OCI-LY3 (cell line): ENCODE results near the gene SLC35D2.

Experiments used
- H2AFZ ChIP-seq: fragments of 200-600, 300-600 bp; shearing (Covaris generic); 2 replicates; pipeline ENCODE4 v1.6.0; 2014; ENCODE audit warnings: antibody characterized with exemption, low read depth, low read length
- H3K27ac ChIP-seq: fragments of 200-600, 300-600 bp; sonication (generic); 2 replicates; pipeline ENCODE4 v1.5.1; 2014; ENCODE audit warnings: mild to moderate bottlenecking, low read length, moderate library complexity, mixed read lengths
- H3K27me3 ChIP-seq: fragments of 200-600, 300-600 bp; sonication (generic); 2 replicates; pipeline ENCODE4 v1.6.1; 2014; ENCODE audit warnings: low read depth, low read length, mixed read lengths
- H3K36me3 ChIP-seq: fragments of 200-600, 300-600 bp; sonication (generic); replicated peaks from 2 replicates; pipeline ENCODE3; 2014; ENCODE audit warnings: low read depth, low read length, mixed read lengths
- H3K4me1 ChIP-seq: fragments of 300-600, 200-600 bp; sonication (generic); 2 replicates; pipeline ENCODE4 v1.6.1; 2014; ENCODE audit warnings: low read length, mixed read lengths
- H3K4me2 ChIP-seq: fragments of 200-600, 300-600 bp; sonication (generic); 2 replicates; pipeline ENCODE4 v1.6.1; 2014; ENCODE audit warnings: low read length, mixed read lengths
- H3K4me3 ChIP-seq: fragments of 300-600, 200-600 bp; sonication (generic); 2 replicates; pipeline ENCODE4 v1.5.1; 2014; ENCODE audit warnings: antibody characterized with exemption, mild to moderate bottlenecking, low read length, moderate library complexity
- H3K79me2 ChIP-seq: fragments of 300-600, 200-600 bp; shearing (Covaris generic); 2 replicates; pipeline ENCODE4 v1.6.1; 2014; ENCODE audit warnings: mild to moderate bottlenecking, low read length, mixed read lengths
- H3K9ac ChIP-seq: fragments of 300-600, 200-600 bp; shearing (Covaris generic); 2 replicates; pipeline ENCODE4 v1.6.0; 2014; ENCODE audit warnings: mild to moderate bottlenecking, low read length, moderate library complexity
- H3K9me3 ChIP-seq: fragments of 200-600, 300-600 bp; shearing (Covaris generic); 2 replicates; pipeline ENCODE4 v1.6.1; 2014; ENCODE audit warnings: low read length, mixed read lengths; ENCODE audit not compliant: insufficient read depth
- H4K20me1 ChIP-seq: fragments of 200-600, 300-600 bp; sonication (generic); 2 replicates; pipeline ENCODE4 v1.6.1; 2016; ENCODE audit warnings: low read length, mixed read lengths; ENCODE audit not compliant: insufficient read depth
- EZH2phosphoT487 ChIP-seq: fragments of 200-600 bp; shearing (Covaris generic); IDR thresholded peaks from 2 replicates; pipeline ENCODE4 v1.6.1; 2018; ENCODE audit warnings: antibody characterized with exemption, mixed run types, low read depth
- TF ChIP-seq, protein P1 (sequence below): fragments of 200-600, 300-600 bp; sonication (generic); IDR thresholded peaks from 2 replicates; pipeline ENCODE4 v1.5.1; 2014; ENCODE audit warnings: antibody characterized with exemption, low read length, low read depth

SLC35D2 gene

DNA sequence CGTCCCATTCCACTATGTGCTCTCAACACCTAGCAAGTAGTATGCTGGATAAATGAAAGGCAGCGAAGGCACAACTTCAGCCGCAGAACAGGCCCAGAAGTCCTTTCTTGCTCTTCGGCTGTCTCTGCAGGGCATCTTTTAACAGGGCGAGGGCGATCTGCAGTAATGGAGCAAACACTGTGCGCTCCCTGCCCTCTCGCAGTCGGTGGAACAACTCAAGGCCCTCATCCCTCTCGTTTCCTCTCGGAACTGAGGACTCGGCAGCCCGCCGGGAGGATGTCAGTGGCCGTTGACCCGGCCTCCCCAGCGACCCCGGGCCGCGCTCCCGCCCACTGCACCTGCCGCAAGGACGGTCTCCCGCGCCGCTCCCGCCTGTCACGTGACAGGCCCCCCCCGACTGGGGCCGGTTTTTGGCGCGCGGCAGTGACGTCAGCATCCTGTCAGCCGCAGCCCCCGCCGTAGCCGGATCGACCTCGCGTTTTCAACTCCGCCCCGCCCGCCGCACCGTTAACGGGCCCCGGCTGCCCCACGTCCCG, 33.6 kb upstream of the SLC35D2 start:
- TF ChIP-seq, protein P1, sequence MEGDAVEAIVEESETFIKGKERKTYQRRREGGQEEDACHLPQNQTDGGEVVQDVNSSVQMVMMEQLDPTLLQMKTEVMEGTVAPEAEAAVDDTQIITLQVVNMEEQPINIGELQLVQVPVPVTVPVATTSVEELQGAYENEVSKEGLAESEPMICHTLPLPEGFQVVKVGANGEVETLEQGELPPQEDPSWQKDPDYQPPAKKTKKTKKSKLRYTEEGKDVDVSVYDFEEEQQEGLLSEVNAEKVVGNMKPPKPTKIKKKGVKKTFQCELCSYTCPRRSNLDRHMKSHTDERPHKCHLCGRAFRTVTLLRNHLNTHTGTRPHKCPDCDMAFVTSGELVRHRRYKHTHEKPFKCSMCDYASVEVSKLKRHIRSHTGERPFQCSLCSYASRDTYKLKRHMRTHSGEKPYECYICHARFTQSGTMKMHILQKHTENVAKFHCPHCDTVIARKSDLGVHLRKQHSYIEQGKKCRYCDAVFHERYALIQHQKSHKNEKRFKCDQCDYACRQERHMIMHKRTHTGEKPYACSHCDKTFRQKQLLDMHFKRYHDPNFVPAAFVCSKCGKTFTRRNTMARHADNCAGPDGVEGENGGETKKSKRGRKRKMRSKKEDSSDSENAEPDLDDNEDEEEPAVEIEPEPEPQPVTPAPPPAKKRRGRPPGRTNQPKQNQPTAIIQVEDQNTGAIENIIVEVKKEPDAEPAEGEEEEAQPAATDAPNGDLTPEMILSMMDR = no peak
- TF ChIP-seq EZH2phosphoT487 = no peak
- H3K9me3 ChIP-seq = no peaks in the 10 kb centered on the region
- H3K79me2 ChIP-seq = peaks cover 62% of the 10 kb centered on the region
- peaks cover 58% of the 10 kb centered on the region for H3K4me1 ChIP-seq
- H3K36me3 ChIP-seq = peaks cover 10% of the 10 kb centered on the region
- no peak overlapping the region for H2AFZ ChIP-seq
- no peaks in the 10 kb centered on the region for H3K27me3 ChIP-seq
- peak overlapping the region; percentile 69 for H3K27ac ChIP-seq
- H3K9ac ChIP-seq = peak overlapping the region; percentile 97
- H3K4me3 ChIP-seq = peak overlapping the region; percentile 89
- H3K4me2 ChIP-seq = peak overlapping the region; percentile 96
- peaks cover 44% of the 10 kb centered on the region for H4K20me1 ChIP-seq

DNA sequence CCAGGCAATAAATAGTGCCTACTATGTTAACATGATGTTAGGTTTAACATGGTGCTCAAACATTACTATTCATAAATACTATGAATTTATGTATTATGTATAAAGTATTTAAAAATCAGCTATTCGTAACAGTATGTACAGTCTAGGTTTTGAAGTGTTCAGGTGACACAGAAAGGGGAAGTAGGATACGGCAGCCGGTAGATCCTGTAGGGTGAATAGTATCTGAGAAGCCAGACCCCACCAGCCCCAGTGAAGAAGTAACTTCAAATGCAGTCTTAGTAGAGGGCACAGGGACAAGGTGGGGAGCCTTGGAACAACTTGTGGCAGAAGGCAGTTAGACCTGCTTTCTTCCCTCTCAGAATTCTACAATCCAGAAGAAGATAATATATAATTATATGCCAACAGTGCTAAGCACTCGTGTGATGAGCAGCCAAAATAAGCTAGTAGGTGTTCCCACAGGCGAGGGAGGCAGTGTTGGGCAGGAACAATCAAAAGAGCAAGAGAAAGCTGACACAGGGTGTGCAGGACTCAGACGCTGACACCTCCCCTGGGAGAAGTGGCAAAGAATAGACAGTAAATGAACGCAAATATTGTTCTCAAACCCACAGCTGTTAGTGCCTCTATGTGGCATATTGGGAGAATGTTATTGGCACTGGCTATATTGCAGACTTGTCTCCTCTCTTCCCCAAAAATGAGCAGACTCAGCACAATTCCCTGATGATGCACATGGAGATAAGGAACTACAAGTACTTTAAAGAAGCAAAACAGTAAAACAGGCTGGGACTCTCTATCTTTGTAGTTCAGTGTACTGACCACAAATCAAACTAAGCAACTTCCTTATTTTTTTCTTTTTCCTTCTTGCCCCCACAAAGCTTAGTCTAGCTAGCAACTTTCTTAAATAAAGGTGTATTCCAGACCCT, 30.1 kb upstream of the SLC35D2 start:
- Histone ChIP-seq H3K27ac (peak overlapping the region; percentile 82), H3K36me3 (peaks cover 28% of the 10 kb centered on the region), H3K9ac (peak overlapping the region; percentile 29), H2AFZ (no peak overlapping the region), H3K9me3 (no peaks in the 10 kb centered on the region), H4K20me1 (peaks cover 71% of the 10 kb centered on the region), H3K27me3 (no peaks in the 10 kb centered on the region), H3K4me1 (peaks cover 38% of the 10 kb centered on the region), H3K4me2 (peak overlapping the region; percentile 65), H3K79me2 (peaks cover 93% of the 10 kb centered on the region), H3K4me3 (peak overlapping the region; percentile 54)
- no peak for TF ChIP-seq EZH2phosphoT487
- TF ChIP-seq, protein P1 = no peak

DNA sequence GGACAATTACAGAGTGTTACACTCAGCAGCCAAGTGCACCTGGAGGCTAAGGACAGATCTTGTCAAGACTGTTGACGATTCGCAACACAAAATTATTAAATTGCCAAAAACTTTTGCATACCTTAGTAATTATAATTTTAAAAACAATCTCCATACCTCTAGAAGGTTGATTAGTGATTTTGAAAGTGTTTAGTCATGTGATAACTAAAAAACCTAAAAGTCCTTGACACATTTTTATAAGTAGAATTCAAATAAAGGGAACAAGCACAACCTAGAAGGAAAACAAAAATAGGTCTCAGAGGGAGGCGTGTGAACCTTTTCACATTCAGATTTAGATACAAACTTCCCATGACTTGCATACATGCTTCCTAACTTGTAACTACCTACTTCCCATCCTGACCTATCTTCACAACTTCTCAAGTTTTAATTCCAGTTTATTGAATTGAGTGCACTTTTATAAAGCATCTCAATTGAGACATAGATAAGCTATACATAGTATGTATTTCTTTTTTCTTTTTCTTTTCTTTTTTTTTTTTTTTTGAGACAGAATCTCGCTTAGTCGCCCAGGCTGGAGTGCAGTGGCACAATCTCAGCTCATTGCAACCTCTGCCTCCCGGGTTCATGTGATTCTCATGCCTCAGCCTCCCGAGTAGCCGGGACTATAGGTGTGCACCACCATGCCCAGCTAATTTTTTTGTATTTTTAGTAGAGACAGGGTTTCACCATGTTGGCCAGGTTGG, 28.8 kb upstream of the SLC35D2 start:
- Histone ChIP-seq H3K4me3 (no peak overlapping the region), H2AFZ (no peak overlapping the region), H3K27me3 (no peaks in the 10 kb centered on the region), H3K4me2 (peak overlapping the region; percentile 14), H3K79me2 (peaks cover 98% of the 10 kb centered on the region), H3K9me3 (no peaks in the 10 kb centered on the region), H3K4me1 (peaks cover 38% of the 10 kb centered on the region), H3K27ac (peak overlapping the region; percentile 26), H3K36me3 (peaks cover 28% of the 10 kb centered on the region), H3K9ac (no peak overlapping the region), H4K20me1 (peaks cover 78% of the 10 kb centered on the region)
- TF ChIP-seq, protein P1 = no peak
- TF ChIP-seq EZH2phosphoT487 = no peak
